KMS-11 (cell line): Measurements from ENCODE around the gene KCNK6.

ENCODE experiments used
- H2AFZ ChIP-seq: fragments of 200-600 bp; sonication (generic); 2 replicates; pipeline ENCODE4 v1.6.1; 2016; ENCODE audit warnings: antibody characterized with exemption, mixed run types, low read depth
- H3K27ac ChIP-seq: fragments of 200-600 bp; sonication (generic); 2 replicates; pipeline ENCODE4 v1.6.1; 2016; ENCODE audit warnings: mild to moderate bottlenecking, mixed run types
- H3K27me3 ChIP-seq: fragments of 200-600 bp; sonication (generic); 2 replicates; pipeline ENCODE4 v1.6.1; 2017; ENCODE audit warnings: mild to moderate bottlenecking, low read depth, mixed run types, moderate library complexity; ENCODE audit not compliant: insufficient read depth
- H3K36me3 ChIP-seq: fragments of 200-600 bp; sonication (generic); 2 replicates; pipeline ENCODE4 v1.6.1; 2017; ENCODE audit warnings: mild to moderate bottlenecking, mixed run types; ENCODE audit not compliant: insufficient read depth
- H3K4me1 ChIP-seq: fragments of 200-600 bp; sonication (generic); 2 replicates; pipeline ENCODE4 v1.6.1; 2016; ENCODE audit warnings: mild to moderate bottlenecking, low read depth, mixed run types; ENCODE audit not compliant: poor library complexity, severe bottlenecking
- H3K4me2 ChIP-seq: fragments of 200-600 bp; sonication (generic); 2 replicates; pipeline ENCODE4 v1.7.0; 2016; ENCODE audit warnings: mild to moderate bottlenecking, mixed run types
- H3K4me3 ChIP-seq: fragments of 200-600 bp; sonication (generic); IDR thresholded peaks from 2 replicates; pipeline ENCODE4 v1.6.1; 2017; ENCODE audit warnings: low read depth, low read length, mixed read lengths; ENCODE audit not compliant: insufficient read depth
- H3K79me2 ChIP-seq: fragments of 200-600 bp; sonication (generic); 2 replicates; pipeline ENCODE4 v1.6.1; 2016; ENCODE audit warnings: low read depth, mixed run types; ENCODE audit not compliant: insufficient read depth
- H3K9ac ChIP-seq: fragments of 200-600 bp; sonication (generic); 2 replicates; pipeline ENCODE4 v1.6.1; 2016; ENCODE audit warnings: mild to moderate bottlenecking, mixed run types
- H4K20me1 ChIP-seq: fragments of 200-600 bp; sonication (generic); 2 replicates; pipeline ENCODE4 v1.6.1; 2016; ENCODE audit warnings: mild to moderate bottlenecking, mixed run types; ENCODE audit not compliant: insufficient read depth
- TF ChIP-seq, protein P1 (sequence below): fragments of 200-600 bp; sonication (generic); conservative IDR thresholded peaks from 2 replicates; pipeline ENCODE4 v1.6.1; 2017; ENCODE audit warnings: low read depth, mild to moderate bottlenecking, antibody characterized with exemption, low read length, moderate library complexity, mixed read lengths

The KCNK6 gene

DNA sequence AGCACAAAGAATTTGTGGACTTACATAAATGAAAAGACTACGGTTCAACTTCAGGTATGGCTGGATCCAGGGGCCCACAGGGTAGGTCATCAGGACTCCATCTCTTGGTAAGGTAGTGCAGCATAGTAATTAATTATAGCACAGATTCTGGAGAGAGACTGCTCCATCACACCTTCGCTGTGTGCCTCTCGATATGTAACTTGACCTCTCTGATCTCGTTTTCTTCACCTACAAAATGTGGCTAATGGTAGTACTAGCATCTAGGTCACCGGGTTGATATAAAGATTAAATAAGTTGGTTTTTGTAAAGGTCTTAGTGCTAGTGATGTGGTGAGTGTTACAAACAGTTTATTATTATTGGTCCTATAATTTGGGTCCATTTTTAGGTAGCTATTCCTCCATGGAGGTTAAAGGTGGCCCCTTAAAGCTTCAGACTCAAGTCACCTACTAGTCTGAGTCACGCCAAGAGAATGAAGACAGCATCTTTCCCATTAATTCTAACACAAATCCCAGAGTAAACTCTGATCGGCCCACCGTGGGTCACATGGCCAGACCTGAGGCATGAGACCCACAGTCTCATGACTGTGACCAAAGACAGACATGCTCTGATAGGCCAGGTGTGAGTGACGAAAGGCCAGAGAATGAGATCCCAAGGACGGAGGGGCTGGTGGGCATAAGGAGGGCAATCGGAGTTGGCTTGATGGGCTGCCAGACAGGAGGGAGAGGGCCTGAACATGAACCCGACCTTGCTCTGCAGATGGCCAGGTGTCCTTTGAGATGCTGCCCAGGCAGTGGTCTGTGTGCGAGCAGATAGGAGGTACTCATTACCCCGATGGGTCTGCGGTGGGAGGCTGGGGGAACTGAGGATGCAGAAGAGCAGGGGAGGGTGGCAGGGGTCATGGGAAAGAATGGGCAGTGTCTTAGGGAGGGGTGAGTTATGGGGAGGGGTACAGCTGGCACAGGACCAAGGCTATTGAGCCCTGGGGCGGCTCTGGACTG is 36.4 kb downstream of the KCNK6 start:
- Histone ChIP-seq H3K36me3 (no peaks in the 10 kb centered on the region), H3K4me3 (no peak overlapping the region), H3K27ac (no peak overlapping the region), H3K79me2 (no peaks in the 10 kb centered on the region), H3K9ac (no peak overlapping the region), H3K4me1 (no peaks in the 10 kb centered on the region), H3K27me3 (peaks cover 2% of the 10 kb centered on the region; the same call in 1 of the 2 replicates), H4K20me1 (no peaks in the 10 kb centered on the region), H3K4me2 (no peak overlapping the region), H2AFZ (no peak overlapping the region)
- TF ChIP-seq, protein P1, sequence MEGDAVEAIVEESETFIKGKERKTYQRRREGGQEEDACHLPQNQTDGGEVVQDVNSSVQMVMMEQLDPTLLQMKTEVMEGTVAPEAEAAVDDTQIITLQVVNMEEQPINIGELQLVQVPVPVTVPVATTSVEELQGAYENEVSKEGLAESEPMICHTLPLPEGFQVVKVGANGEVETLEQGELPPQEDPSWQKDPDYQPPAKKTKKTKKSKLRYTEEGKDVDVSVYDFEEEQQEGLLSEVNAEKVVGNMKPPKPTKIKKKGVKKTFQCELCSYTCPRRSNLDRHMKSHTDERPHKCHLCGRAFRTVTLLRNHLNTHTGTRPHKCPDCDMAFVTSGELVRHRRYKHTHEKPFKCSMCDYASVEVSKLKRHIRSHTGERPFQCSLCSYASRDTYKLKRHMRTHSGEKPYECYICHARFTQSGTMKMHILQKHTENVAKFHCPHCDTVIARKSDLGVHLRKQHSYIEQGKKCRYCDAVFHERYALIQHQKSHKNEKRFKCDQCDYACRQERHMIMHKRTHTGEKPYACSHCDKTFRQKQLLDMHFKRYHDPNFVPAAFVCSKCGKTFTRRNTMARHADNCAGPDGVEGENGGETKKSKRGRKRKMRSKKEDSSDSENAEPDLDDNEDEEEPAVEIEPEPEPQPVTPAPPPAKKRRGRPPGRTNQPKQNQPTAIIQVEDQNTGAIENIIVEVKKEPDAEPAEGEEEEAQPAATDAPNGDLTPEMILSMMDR: no peak

DNA sequence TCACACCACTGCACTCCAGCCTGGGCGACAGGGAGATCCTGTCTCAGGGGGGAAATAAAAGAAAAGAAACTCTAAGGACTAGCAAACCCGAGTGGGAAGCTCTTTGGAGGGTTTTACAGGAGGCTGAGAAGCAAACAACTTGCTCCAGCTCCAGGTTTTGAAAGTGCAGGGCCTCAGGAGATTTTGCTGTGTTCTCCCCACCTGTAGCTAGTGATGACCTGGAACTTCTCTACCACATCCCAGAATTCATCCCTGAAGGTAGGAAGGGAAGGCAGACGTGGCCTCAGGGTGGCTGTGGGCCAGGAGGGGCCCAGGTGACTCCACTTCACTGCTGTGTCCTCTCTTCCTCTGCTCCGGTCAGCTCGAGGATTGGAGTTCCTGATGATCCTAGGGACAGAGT is 38.4 kb downstream of the KCNK6 start:
- no peaks in the 10 kb centered on the region for H3K4me1 ChIP-seq
- peaks cover 4% of the 10 kb centered on the region; the same call in 1 of the 2 replicates for H3K27me3 ChIP-seq
- H3K79me2 ChIP-seq: no peaks in the 10 kb centered on the region
- H3K27ac ChIP-seq: no peak overlapping the region
- H3K4me2 ChIP-seq: no peak overlapping the region
- H3K9ac ChIP-seq: no peak overlapping the region
- TF ChIP-seq, protein P1: no peak
- H2AFZ ChIP-seq: no peak overlapping the region
- H3K36me3 ChIP-seq: no peaks in the 10 kb centered on the region
- no peak overlapping the region for H3K4me3 ChIP-seq
- H4K20me1 ChIP-seq: no peaks in the 10 kb centered on the region

DNA sequence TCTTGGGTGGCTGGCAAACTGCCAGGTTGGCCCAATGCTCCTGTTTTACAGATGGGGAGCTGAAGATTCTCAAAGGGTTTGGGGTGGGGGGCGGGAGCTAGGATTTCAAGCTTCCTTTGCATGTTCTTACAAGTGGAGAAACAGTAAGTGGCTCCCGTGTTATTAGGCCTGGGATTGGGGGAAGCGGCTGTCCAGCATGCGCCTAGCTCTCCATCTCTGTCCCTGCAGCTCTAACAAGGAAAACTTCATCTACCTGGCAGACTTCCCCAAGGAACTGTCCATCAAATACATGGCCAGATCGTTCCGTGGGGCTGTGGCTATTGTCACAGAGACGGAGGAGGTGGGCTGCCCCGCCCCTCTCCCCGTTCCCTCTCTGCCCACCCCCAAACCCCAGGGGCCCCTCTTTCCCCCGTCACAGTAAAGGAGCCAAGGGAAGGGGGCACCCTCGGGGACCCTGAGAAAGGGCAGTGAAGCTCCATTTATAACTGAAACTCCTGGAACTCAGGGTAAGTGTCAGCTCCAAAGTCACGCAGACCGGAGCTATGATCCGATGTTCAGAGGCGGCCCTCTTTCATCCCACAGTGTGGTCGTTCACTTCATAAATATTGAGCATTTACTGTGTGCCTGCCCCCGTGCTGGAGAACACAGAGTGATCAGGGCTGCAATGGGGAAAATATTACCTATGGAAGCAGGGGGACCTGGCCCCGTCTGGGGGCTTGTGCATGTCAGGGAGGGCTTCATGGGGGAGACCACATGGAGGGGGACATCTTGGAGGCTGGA is 39.8 kb downstream of the KCNK6 start:
- H4K20me1 ChIP-seq: no peaks in the 10 kb centered on the region
- H3K27ac ChIP-seq: no peak overlapping the region
- H3K4me3 ChIP-seq: no peak overlapping the region
- H3K36me3 ChIP-seq: no peaks in the 10 kb centered on the region
- H3K9ac ChIP-seq: no peak overlapping the region
- H3K27me3 ChIP-seq: peaks cover 4% of the 10 kb centered on the region; the same call in 1 of the 2 replicates
- H3K4me1 ChIP-seq: no peaks in the 10 kb centered on the region
- H2AFZ ChIP-seq: no peak overlapping the region
- no peak overlapping the region for H3K4me2 ChIP-seq
- no peaks in the 10 kb centered on the region for H3K79me2 ChIP-seq
- TF ChIP-seq, protein P1: no peak

DNA sequence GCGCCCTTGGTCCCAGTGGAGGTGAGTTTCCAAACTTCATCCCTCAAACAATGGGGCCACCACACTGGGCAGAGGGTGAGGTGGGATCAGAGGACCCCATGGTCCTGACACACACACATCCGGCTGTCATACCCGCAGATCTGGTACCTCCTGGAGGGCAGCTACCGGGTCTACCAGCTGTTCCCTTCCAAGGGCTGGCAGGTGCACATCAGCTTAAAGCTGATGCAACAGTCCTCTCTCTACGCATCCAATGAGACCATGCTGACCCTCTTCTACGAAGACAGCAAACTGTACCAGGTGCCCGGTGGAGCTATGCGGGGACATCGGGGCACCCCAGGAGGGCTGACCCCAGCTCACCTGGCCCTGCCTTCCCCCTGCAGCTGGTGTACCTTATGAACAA is 40.7 kb downstream of the KCNK6 start:
- Histone ChIP-seq H3K9ac (no peak overlapping the region), H3K4me1 (no peaks in the 10 kb centered on the region), H2AFZ (no peak overlapping the region), H3K27ac (no peak overlapping the region), H3K4me3 (no peak overlapping the region), H3K4me2 (no peak overlapping the region), H3K36me3 (no peaks in the 10 kb centered on the region), H3K27me3 (peaks cover 13% of the 10 kb centered on the region), H3K79me2 (no peaks in the 10 kb centered on the region), H4K20me1 (no peaks in the 10 kb centered on the region)
- TF ChIP-seq, protein P1: no peak
